ENCODE data around the gene STARD13.

The STARD13 gene

DNA sequence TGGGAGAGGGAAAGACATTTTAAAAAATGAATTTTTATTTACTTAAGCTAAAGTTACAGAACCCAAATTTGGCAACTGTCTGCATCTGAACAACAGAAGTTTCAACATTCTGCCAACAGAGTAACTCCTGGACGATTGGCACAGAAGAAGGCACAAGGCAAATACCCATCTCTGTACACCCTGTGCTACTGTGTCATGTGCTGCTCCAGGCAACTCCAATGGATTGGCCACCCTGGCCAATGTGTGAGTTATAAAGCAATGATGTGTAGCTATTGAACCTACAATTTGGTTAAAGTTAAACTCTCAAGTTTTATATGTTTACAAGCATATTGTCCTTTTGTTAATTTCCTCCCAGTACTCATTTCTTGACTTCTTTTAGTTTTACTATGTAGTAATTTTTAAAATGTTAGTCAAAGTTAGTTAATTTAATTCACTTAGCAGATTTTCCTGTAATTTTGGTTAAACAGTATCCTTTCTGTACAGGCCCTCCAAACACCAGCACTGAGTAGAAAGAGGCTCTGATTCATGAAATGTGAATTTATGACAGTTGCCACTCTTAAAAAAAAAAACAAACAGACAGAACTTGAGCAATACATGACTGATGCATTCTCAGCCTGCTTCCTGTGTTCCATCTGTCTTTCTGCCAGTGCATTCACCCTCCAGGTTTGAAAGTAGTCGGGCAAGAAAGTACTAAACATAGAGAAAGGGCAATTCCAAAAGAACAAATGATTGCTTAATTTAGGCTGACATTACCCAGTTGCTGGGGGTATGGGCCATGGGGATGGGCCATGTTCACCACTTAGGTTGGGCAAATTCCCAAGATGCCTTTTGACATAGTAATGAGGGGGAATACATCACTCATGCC is 5.9 kb downstream of the STARD13 start:
- DNase-seq (ENCODE audit: low read depth) = no peak
- no peak overlapping the region for H3K4me3 ChIP-seq (ENCODE audit: control insufficient read depth, low read depth, low read length)
- TF ChIP-seq, protein P1, sequence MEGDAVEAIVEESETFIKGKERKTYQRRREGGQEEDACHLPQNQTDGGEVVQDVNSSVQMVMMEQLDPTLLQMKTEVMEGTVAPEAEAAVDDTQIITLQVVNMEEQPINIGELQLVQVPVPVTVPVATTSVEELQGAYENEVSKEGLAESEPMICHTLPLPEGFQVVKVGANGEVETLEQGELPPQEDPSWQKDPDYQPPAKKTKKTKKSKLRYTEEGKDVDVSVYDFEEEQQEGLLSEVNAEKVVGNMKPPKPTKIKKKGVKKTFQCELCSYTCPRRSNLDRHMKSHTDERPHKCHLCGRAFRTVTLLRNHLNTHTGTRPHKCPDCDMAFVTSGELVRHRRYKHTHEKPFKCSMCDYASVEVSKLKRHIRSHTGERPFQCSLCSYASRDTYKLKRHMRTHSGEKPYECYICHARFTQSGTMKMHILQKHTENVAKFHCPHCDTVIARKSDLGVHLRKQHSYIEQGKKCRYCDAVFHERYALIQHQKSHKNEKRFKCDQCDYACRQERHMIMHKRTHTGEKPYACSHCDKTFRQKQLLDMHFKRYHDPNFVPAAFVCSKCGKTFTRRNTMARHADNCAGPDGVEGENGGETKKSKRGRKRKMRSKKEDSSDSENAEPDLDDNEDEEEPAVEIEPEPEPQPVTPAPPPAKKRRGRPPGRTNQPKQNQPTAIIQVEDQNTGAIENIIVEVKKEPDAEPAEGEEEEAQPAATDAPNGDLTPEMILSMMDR (IDR thresholded peaks at IDR 0.05; ENCODE audit: control insufficient read depth, insufficient read depth, low read depth, low read length, missing control alignments) = no peak

DNA sequence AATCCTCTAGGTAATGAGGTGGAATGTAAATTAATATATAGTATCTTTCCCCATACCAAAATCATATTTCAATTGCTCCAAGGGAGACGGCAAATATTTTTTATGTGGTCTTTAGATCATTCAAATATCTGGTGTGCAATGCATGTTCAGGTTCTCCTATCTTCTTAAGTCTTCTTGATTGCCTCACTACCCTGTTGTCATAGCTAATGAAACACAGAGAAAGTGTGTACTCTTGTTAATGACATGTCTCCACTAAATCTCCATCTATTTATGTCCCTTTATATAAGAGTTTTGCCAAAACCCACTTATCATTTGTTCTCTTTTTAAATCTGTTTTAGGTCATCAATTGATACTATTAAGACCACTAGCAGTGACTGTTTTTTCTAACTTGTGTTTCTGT is 6.6 kb downstream of the STARD13 start:
- no peak overlapping the region for H3K4me3 ChIP-seq (ENCODE audit: control insufficient read depth, low read depth, low read length)
- no peak for DNase-seq (ENCODE audit: low read depth)
- TF ChIP-seq, protein P1 (IDR thresholded peaks at IDR 0.05; ENCODE audit: control insufficient read depth, insufficient read depth, low read depth, low read length, missing control alignments) = no peak

DNA sequence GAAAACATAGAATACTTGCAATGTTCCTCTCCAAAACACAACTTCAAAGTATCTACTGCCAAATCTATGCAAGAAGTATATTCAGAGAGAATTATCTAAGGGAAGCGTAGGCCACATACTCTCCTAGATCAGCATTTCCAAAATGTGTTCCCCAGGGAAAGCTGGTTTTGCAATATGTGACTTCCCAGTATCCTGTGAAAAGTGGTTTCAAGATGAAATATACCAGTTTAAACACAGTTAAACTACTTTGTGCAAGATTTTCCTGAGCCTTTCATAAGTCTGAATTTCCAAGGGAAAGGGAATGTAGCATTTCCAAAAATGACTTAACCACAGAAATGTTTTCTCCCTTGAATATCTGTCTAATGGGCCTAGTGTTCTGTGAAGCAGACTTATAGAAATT is 7.6 kb downstream of the STARD13 start:
- TF ChIP-seq, protein P1 (IDR thresholded peaks at IDR 0.05; ENCODE audit: control insufficient read depth, insufficient read depth, low read depth, low read length, missing control alignments) = no peak
- DNase-seq (ENCODE audit: low read depth) = no peak
- no peak overlapping the region for H3K4me3 ChIP-seq (ENCODE audit: control insufficient read depth, low read depth, low read length)

DNA sequence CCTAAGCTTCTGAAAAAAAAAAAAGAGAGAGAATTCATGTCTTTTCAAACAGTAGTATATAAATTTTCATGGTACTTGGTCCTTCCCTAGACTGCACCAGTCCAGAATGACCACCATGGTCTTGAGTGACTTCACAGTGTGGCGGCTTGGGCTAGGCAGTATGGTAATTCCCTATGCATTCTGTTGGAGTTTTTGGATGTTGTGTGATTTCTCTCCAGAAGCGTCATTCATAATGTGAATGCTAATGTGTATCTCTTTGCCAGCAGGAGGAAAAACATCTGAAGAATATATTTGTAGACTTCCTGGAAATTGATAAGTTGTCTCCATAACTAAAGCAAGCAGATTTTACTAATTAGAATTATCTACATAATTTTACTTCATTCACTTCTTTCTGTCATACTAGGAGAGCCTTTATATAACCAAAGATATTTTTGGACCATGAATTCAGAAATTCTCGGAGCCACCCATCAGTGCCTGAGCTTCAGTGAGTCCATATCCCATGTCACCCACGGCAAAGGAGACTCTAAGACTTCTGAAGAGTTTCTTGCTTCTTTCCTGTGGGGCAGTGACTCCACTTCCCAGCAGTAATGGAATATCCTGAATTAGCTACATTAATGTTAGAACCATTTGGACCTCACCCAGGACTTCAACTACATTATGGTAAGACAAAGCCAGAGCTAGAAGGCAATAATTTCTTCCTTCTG is 8.4 kb downstream of the STARD13 start:
- TF ChIP-seq, protein P1 (IDR thresholded peaks at IDR 0.05; ENCODE audit: control insufficient read depth, insufficient read depth, low read depth, low read length, missing control alignments) = no peak
- no peak for DNase-seq (ENCODE audit: low read depth)

DNA sequence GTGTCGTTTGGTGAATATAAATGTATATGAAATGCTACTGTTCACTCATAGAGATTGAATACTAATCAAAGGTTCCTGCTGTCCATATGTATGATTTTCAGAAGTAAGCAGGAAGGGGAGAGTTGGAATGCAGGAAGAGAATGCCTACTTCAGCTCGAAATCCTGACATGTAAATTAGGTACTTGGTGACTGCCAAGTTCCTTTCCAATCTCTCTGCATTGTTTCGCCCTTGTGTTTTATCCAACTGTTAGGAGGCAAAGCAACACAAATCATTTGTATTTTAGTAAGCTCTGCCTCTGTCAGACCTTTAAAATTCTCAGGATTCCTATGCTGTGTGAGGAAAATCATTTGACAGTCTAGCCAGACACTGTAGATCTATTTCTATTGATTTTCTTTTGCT is 9.0 kb downstream of the STARD13 start:
- no peak for DNase-seq (ENCODE audit: low read depth)

More for the DNA sequence above, 8.4 kb downstream of the STARD13 start:
- no peak overlapping the region for H3K4me3 ChIP-seq (ENCODE audit: control insufficient read depth, low read depth, low read length)

DNA sequence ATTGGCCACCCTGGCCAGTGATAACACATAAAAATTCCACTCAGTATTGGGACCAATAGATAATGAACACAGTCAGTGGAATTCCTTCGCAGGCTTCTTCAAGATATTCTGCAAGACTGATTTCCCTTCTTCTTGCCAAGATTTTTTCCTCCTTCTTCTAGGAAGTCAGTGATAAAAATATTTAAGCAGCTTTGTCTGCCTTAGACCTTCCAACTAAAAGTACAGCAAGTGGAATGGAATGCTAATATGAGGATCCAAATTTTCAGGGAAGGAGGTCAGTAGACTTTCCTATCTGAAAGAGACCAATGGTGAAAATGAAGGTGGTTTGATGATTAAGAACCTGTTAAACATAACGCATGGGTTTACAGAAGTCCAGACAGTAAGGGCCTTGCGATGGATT is 9.6 kb downstream of the STARD13 start:
- TF ChIP-seq, protein P1 (IDR thresholded peaks at IDR 0.05; ENCODE audit: control insufficient read depth, insufficient read depth, low read depth, low read length, missing control alignments) = no peak
- no peak overlapping the region for H3K4me3 ChIP-seq (ENCODE audit: control insufficient read depth, low read depth, low read length)
- no peak for DNase-seq (ENCODE audit: low read depth)

More for the DNA sequence above, 9.0 kb downstream of the STARD13 start:
- TF ChIP-seq, protein P1 (IDR thresholded peaks at IDR 0.05; ENCODE audit: control insufficient read depth, insufficient read depth, low read depth, low read length, missing control alignments) = no peak
- no peak overlapping the region for H3K4me3 ChIP-seq (ENCODE audit: control insufficient read depth, low read depth, low read length)
